ENCODE data around the gene NACC1. TPM values are rescaled to one million over a fixed set of nuclear protein-coding genes. Genes with fewer than 3 reads are reported as not detected.
A peak's percentile ranks its signal among the peaks of the same experiment; 100 is the strongest.

The NACC1 gene
- total and polyA plus RNA-seq, 8 donors, result 6.9 to 122 (median 23.4) TPM

DNA sequence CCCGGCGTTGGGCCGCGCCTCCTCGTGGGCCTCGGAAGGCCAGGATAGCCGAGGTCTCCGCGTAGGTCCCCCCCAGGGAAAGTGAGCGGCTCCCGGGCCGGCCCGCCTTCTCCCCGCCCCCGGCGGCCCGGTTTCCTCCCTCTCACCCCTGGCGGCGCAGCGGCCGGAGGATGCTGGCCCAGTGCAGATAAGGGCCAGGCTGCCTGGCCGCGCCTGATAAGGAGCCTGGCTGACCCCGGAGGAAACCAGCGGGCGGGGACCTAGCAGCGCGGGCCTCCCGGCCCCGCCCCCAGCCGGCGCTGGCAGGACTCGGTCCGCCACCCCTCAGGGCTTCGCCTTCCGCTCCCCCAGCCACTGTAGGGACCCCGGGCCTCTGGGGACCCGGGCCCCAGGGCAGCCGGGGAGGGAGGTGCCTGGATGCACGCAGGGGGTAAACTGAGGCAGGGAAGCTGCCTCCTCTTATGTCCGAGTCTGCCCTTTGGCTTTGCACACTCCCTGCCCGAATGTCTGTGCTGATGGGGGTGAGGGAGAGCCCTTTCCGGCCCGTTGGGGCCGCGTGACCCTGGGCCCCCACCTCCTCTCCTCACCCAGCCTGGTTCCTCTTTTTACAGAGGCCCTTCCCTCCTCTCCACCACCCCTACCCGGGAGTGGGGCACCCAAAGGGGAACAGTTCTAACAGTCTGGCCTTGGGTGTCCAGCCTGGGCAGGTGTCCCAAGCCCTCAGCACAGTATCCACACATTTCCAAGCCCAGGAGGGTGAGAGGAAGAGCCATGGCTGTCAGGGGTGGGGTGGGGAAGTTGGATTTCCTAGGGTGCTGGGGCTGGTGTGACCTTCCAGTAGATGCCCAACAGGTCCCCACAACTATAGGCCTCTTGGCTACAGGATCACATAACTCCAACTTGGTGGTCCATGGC lies 15.1 kb upstream of the NACC1 start, which contains the start of gene LYL1:
Gene LYL1 (minus strand): TSS at position 193 of the 915 bp plus-strand sequence. CDS start 1,687 bp downstream, outside the sequence.
- Histone ChIP-seq H3K4me3 (peak within 1 kb of the TSS; percentile 39 to 53 (median 42)), H3K4me1 (peaks cover 37 to 78% (median 59%) of the 10 kb centered on the region in 4 donors), H3K36me3 (peaks cover 0 to 22% (median 17%) of the 10 kb centered on the region in 4 donors), H3K9me3 (no peaks in the 10 kb centered on the region), H3K27me3 (peaks cover 0 to 3% (median 0%) of the 10 kb centered on the region in 3 donors), H3K27ac (peak within 1 kb of the TSS; percentile 74 to 96 (median 86))
- intact Hi-C loops (cut with DNase I; ENCODE audit: low total_unique reads), result no loop called here
- peak; percentile 35 to 75 (median 68) for TF ChIP-seq POLR2AphosphoS5 (IDR thresholded peaks at IDR 0.05)
- no peak for TF ChIP-seq POLR2A (IDR thresholded peaks at IDR 0.05)
- TF ChIP-seq, protein P1, sequence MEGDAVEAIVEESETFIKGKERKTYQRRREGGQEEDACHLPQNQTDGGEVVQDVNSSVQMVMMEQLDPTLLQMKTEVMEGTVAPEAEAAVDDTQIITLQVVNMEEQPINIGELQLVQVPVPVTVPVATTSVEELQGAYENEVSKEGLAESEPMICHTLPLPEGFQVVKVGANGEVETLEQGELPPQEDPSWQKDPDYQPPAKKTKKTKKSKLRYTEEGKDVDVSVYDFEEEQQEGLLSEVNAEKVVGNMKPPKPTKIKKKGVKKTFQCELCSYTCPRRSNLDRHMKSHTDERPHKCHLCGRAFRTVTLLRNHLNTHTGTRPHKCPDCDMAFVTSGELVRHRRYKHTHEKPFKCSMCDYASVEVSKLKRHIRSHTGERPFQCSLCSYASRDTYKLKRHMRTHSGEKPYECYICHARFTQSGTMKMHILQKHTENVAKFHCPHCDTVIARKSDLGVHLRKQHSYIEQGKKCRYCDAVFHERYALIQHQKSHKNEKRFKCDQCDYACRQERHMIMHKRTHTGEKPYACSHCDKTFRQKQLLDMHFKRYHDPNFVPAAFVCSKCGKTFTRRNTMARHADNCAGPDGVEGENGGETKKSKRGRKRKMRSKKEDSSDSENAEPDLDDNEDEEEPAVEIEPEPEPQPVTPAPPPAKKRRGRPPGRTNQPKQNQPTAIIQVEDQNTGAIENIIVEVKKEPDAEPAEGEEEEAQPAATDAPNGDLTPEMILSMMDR (IDR thresholded peaks at IDR 0.05), result peak in 1 of 7 experiments; percentile 14
- no peak for TF ChIP-seq EP300 (IDR thresholded peaks at IDR 0.05)
- peak; percentile 86 to 88 for DNase-seq
- 0 to 2% (median 2%) methylated on average over 34 to 46 of the region's 47 CpGs for WGBS, 5 donors

DNA sequence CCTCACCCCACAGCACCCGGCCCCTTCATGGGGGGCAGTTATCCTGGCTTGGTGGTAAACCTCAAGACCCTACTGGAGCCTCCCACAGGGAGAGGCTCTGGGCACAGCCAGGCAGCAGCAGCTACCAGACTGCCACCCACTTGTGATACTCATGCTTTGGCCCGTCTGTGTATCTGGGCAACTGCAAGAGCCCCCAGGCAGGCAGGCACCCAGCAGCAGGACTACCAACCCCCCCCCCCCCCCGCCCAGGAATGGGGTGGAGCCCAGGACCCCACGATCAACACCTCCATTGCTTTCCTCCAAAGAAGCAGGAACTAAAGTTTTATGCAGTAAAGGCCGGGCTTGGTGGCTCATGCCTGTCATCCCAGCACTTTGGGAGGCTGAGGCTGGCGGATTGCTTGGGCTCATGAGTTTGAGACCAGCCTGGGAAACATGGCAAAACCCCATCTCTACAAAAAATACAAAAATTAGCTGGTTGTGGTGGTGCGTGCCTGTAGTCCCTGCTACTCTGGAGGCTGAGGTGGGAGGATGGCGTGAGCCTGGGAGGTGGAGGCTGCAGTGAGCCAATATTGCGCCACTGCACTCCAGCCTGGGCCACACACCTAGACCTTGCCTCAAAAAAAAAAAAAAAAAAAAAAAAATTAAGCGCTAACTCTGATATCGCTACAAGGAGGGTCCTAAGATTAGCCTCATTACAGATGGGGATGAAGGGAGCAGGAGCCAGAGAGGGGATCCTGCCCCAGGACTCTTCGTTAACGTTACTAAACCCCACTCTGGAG lies 14.3 kb upstream of the NACC1 start:
- DNase-seq, result no peak
- Histone ChIP-seq H3K27me3 (no peaks in the 10 kb centered on the region), H3K27ac (peak overlapping the region in 4 of 5 donors; percentile 79 to 96 (median 88)), H3K4me3 (peak overlapping the region in 3 of 4 donors; percentile 34 to 53 (median 41)), H3K36me3 (peaks cover 0 to 30% (median 23%) of the 10 kb centered on the region in 4 donors), H3K4me1 (peaks cover 29 to 70% (median 51%) of the 10 kb centered on the region in 4 donors), H3K9me3 (no peaks in the 10 kb centered on the region)
- 74 to 83% (median 77%) methylated on average over 9 to 13 of the region's 13 CpGs for WGBS, 5 donors
- intact Hi-C loops (cut with DNase I; ENCODE audit: low total_unique reads), result no loop called here
- TF ChIP-seq EP300 (IDR thresholded peaks at IDR 0.05) (no peak), POLR2A (IDR thresholded peaks at IDR 0.05) (no peak), POLR2AphosphoS5 (IDR thresholded peaks at IDR 0.05) (no peak)
- TF ChIP-seq, protein P1 (IDR thresholded peaks at IDR 0.05), result no peak

DNA sequence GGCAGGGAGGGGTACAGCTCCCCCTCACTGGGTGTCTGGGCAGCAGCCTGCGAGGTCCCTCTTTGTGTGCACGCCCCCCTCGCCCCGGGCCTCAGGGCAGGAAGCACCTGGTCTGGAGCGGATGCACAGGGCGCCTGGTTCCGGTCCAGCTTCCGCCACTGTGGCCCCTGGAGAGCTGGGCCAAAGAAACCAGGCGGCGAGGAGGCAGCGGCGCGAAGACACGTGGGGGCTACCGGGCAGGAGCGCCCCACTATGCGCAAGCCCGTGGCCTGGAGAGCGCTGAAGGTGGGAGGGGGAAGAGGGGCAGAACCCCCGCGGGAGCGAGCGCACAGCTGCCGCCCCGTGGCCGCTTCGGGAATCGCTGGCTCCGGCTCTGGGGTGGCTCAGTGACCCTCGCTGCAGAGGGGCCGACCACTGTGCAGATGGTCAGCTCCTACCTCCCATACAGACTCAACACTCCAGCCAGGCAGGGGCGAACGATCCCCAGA lies 13.7 kb upstream of the NACC1 start:
- intact Hi-C loops (cut with DNase I; ENCODE audit: low total_unique reads), result no loop called here
- WGBS, 5 donors, result 30 to 51% (median 45%) methylated on average over 22 to 33 of the region's 33 CpGs
- H3K27ac ChIP-seq, result peak overlapping the region; percentile 50 to 96 (median 69)

More for the DNA sequence above, 13.7 kb upstream of the NACC1 start:
- peak; percentile 45 to 78 for DNase-seq
- no peaks in the 10 kb centered on the region for H3K9me3 ChIP-seq
- TF ChIP-seq POLR2A (IDR thresholded peaks at IDR 0.05) (no peak), EP300 (IDR thresholded peaks at IDR 0.05) (no peak), POLR2AphosphoS5 (IDR thresholded peaks at IDR 0.05) (peak in 2 of 3 donors; percentile 35 to 70)
- TF ChIP-seq, protein P1 (IDR thresholded peaks at IDR 0.05), result peak in 5 of 7 experiments; percentile 35 to 84 (median 66)
- no peaks in the 10 kb centered on the region for H3K27me3 ChIP-seq
- peaks cover 3 to 36% (median 29%) of the 10 kb centered on the region in 4 donors for H3K36me3 ChIP-seq
- peak overlapping the region; percentile 10 to 41 (median 34) for H3K4me3 ChIP-seq
- H3K4me1 ChIP-seq, result peaks cover 24 to 63% (median 44%) of the 10 kb centered on the region in 4 donors

All from stomach (tissue), 9 donors.